Measurements from ENCODE around the gene SLC2A2.

SLC2A2 gene
- 0 reads per million in 2 donors for total RNA-seq

- DNase-seq = no peak
These were observed at the start of gene SLC2A2 for GRCh38 chr3:171026597-171027293. TSS of gene SLC2A2 (minus strand) at chr3:171026720. CDS start at chr3:171026670, 50 bp downstream.

GRCh38 chr3:171072432-171072831 lies 45.9 kb upstream of the SLC2A2 start:
- no peak for DNase-seq

- no peak for DNase-seq
These were observed 42.1 kb upstream of the SLC2A2 start for GRCh38 chr3:171068658-171069057.

GRCh38 chr3:171066206-171066605 lies 39.7 kb upstream of the SLC2A2 start:
- no peak for DNase-seq

- no peak for DNase-seq
These were observed 39.2 kb upstream of the SLC2A2 start for GRCh38 chr3:171065732-171066131.

GRCh38 chr3:171064461-171064860 lies 37.9 kb upstream of the SLC2A2 start:
- DNase-seq = no peak

GRCh38 chr3:171061749-171062148 lies 35.2 kb upstream of the SLC2A2 start:
- DNase-seq = no peak

- DNase-seq = no peak
These were observed 33.5 kb upstream of the SLC2A2 start for GRCh38 chr3:171059978-171060377.

- DNase-seq = no peak
These were observed 32.5 kb upstream of the SLC2A2 start for GRCh38 chr3:171058873-171059603.

GRCh38 chr3:171058058-171058457 lies 31.5 kb upstream of the SLC2A2 start:
- DNase-seq = no peak

GRCh38 chr3:171057072-171057471 lies 30.6 kb upstream of the SLC2A2 start:
- no peak for DNase-seq

GRCh38 chr3:171056528-171056927 lies 30.0 kb upstream of the SLC2A2 start:
- no peak for DNase-seq

GRCh38 chr3:171055336-171056178 lies 29.0 kb upstream of the SLC2A2 start:
- DNase-seq = no peak

- DNase-seq = no peak
These were observed 28.4 kb upstream of the SLC2A2 start for GRCh38 chr3:171054921-171055320.

GRCh38 chr3:171054231-171054630 lies 27.7 kb upstream of the SLC2A2 start:
- DNase-seq = no peak

- DNase-seq = no peak
These were observed 23.4 kb upstream of the SLC2A2 start for GRCh38 chr3:171049861-171050444.

- no peak for DNase-seq
These were observed 20.2 kb upstream of the SLC2A2 start for GRCh38 chr3:171046760-171047159.

- no peak for DNase-seq
These were observed 18.6 kb upstream of the SLC2A2 start for GRCh38 chr3:171044835-171045793.

GRCh38 chr3:171044384-171044783 lies 17.9 kb upstream of the SLC2A2 start:
- no peak for DNase-seq

GRCh38 chr3:171039674-171040073 lies 13.2 kb upstream of the SLC2A2 start:
- no peak for DNase-seq

- DNase-seq = no peak
These were observed 11.8 kb upstream of the SLC2A2 start for GRCh38 chr3:171038342-171038741.

GRCh38 chr3:171028779-171029232 lies 2.3 kb upstream of the SLC2A2 start:
- DNase-seq = no peak

Measured in activated gamma-delta T cell (primary cell).